Inferior parietal cortex (tissue), 1 donor: ENCODE measurements around the gene ANO8.
"Not testable (repeated sequence)": the region's sequence is repeated elsewhere in the genome, so short reads cannot be mapped to it uniquely, and the experiment has no call there.

Experiments
- DNase-seq: peaks from one replicate; pipeline ENCODE4 v3.0.0-alpha.2; 2016; ENCODE audit errors: extremely low spot score

ANO8 gene, protein sequence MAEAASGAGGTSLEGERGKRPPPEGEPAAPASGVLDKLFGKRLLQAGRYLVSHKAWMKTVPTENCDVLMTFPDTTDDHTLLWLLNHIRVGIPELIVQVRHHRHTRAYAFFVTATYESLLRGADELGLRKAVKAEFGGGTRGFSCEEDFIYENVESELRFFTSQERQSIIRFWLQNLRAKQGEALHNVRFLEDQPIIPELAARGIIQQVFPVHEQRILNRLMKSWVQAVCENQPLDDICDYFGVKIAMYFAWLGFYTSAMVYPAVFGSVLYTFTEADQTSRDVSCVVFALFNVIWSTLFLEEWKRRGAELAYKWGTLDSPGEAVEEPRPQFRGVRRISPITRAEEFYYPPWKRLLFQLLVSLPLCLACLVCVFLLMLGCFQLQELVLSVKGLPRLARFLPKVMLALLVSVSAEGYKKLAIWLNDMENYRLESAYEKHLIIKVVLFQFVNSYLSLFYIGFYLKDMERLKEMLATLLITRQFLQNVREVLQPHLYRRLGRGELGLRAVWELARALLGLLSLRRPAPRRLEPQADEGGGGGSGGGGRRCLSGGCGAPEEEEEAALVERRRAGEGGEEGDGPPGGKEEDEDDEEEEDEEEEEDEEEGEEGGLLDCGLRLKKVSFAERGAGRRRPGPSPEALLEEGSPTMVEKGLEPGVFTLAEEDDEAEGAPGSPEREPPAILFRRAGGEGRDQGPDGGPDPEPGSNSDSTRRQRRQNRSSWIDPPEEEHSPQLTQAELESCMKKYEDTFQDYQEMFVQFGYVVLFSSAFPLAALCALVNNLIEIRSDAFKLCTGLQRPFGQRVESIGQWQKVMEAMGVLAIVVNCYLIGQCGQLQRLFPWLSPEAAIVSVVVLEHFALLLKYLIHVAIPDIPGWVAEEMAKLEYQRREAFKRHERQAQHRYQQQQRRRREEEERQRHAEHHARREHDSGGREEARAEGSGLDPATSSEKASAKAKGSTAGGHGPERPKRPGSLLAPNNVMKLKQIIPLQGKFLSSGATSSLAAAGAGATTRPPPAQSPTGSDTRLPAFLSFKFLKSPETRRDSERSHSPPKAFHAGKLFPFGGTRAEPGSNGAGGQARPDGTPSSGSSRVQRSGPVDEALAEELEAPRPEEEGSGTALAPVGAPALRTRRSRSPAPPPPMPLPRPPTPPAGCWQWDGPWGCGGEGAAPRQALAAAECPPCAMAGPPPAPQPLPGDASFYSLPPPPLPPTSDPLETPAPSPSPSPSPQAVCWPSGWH

DNA sequence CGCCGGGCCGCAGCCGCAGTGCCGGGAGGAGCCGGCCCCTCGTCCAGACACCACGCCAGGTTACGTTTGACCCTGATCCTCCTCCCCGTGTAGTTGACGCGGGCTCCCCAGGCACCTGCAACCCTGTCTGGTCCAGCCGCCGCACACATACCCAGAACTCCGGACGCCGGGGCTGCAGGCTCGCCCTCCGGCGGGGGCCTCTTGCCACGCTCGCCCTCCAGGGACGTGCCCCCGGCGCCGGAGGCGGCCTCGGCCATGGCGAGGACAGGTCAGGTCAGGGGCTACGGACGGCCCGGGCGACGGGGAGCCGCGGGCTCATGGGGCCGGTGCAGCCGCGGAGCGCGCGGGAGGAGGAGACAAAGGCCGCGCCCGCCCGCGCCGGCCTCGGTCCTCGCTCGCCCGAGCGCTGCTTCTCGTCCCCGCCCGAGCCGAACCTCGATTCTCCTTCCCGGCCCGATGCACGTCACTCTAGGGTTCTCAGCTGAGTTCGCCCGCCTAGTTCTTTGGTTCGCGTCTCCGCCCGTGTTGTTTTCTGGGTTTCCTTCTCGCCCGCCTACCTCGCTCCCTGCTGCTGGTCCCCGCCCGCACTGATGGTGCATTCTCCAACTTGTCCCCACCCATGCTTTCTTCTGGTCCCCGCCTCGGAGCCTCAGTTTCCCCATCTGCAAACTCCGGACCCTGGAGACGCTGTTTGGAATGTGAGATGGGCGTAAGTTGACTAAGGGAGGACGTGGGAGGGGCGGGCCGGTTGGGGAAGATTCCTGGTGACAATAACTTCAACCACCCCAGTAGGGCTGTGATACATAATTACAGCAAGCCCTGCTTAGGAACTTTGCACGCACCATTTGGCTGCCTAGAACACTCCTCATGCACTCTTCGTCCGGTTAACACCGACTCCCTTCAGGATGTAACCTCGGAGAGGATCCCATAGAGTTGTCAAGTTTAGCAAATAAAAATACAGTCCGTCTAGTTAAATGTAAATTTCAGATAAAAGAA is at the start of gene ANO8:
Gene ANO8 (minus strand): TSS at position 442 of the 996 bp plus-strand sequence. CDS start 185 bp downstream, at position 257.
- DNase-seq = peak; percentile 98

DNA sequence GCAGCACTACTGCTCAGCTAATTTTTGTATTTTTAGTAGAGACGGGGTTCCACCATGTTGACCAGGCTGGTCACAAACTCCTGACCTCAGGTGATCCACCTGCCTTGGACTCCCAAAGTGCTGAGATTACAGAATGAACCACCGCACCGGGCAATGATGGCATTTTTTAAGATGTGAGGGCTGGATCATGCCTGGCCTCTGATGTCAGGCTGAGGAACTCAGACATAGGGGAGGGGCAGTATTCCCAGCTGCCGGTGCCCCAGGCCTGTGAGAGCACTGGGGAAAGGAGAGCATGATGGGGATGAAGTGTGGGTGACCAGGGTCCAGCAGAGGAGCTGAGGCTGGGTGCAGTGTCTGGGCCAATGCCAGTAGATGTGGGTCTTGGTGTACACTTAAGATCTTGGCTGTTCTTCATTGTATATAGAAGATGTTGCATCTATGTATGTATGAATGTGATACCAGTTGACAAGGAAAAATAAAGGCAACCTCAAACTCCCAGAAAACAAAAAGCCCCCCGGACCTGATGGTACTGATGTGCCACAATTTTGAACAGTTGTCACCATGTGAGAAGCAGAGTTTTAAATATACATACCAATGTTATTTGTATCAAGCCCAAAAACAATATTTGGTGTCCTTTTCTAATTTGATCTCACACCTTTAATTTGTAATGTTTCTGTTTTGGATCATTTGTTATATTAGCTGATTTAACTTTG is 45.9 kb upstream of the ANO8 start:
- no peak for DNase-seq

- no peak for DNase-seq
Observed at GRCh38 chr19:17379221-17379631, 44.6 kb upstream of the ANO8 start.

- no peak for DNase-seq
Observed at GRCh38 chr19:17378271-17378670, 43.6 kb upstream of the ANO8 start.

- no peak for DNase-seq
Observed at GRCh38 chr19:17376935-17377600, 42.4 kb upstream of the ANO8 start, which contains the start of gene PLVAP. Gene PLVAP (minus strand): TSS chr19:17377342. CDS start chr19:17377288, 54 bp downstream.

DNA sequence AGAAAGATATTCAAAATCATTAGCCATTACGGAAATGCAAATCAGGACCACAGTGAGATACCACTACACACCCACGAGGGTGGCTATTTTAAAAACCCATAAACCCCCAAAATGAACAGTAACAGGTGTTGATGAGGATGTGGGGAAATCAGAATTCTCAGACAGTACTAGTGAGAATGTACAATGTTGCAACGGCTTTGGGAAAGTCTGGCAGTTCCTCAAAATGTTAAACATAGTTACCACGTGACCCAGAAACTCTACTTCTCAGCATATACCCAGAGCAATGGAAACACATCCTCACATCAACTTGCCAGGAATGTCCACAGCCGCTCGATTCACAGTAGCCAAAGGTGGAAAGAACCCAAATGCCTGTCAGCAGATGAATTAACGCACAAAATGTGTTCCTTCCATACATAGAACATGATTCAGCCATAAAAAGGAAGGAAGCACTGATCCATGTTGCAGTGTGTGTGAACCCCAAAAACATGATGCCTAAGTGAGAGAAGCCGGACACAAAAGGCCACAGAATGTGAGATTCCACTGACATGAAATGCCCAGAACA is 35.5 kb upstream of the ANO8 start:
- peak; percentile 72 for DNase-seq

- no peak for DNase-seq
Observed at GRCh38 chr19:17365361-17365760, 30.7 kb upstream of the ANO8 start.

DNA sequence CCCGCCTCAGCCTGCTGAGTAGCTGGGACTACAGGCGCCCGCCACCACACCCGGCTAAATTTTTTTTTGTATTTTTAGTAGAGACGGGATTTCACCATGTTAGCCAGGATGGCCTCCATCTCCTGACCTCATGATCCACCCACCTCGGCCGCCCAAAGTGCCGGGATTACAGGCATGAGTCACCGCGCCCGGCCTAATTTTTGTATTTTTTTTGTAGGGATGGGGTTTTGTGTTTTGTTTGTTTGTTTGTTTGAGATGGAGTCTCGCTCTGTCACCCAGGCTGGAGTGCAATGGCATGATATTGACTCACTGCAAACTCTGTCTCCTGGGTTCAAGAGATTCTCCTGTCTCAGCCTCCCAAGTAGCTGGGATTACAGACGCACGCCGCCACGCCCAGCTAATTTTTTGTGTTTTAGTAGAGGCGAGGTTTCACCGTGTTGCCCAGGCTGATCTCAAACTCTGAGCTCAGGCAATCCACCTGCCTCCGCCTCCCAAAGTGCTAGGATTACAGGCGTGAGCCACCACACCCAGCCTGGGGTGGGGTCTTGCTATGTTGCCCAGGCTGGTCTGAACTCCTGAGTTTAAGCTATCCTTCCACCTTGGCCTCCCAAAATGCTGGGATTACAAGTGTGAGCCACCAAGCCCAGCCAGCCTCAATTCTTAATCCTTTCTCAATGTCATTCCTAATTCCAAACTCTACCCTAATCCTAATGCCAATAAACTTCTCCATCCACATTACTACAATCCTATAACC is 29.4 kb upstream of the ANO8 start:
- not testable (repeated sequence) for DNase-seq

DNA sequence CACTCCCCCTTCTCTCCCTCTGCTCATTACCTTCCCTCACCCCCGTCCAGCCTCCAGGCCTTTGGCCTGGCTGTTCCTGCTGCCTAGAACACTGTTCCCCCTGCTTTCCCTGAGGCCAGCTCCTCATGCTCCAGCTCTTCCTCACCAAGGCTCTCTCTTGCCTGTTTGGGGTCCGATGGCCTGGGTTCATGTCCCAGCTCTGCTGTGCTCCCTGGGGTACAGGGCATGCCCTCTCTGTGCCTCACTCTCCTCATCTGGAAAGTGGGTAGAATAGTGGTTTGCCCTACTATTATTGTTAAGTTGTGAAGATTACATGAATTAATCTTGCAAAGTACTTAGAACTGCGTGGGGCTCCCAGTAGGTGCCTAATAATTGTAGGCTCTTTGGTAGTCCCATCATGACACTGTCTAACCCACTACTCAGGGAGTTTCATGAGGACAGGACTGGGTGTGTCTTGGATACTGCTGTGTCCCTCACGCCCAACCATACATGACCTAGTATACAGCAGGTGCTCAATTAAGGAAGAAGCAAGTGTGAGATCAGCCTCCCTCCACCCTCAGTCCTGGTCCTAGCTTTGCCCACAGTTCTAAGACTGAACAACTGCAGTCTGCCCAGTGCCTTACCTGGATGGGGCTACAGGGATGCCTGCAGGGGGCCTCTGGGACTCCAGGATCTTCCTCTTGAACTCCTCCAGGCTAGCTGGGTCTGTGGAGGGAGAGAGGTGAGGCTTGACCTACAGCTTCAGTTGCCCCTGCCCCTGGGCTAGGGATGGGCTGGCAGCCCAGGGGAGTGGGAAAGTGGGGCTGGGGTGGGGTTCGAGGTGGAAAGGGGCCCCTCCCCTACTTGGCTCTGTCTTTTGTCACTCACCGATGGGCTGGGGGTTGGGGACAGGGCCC is 25.5 kb upstream of the ANO8 start:
- no peak for DNase-seq

GRCh38 chr19:17358395-17358794 is 23.7 kb upstream of the ANO8 start:
- DNase-seq = no peak

GRCh38 chr19:17357724-17358123 is 23.1 kb upstream of the ANO8 start:
- no peak for DNase-seq

GRCh38 chr19:17357078-17357666 is 22.5 kb upstream of the ANO8 start:
- no peak for DNase-seq

DNA sequence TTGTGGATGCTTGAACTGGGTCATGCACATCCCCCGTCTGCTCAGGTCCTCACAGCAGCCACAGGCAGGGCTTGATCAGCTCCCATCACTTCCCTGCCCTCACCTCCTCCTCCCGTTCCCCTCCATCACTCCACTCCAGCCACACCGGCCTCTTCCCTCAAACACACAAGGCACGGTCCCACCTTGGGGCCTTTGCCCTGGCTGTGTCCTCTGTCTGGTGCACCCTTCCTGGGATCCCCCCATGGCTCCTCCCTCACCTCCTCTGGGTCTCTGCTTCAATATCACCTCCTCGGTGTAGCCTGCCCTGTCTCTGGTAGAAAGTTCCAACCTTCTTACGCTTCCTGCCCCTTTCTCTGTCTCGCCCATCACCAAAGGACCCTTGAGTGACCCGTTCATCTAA is 18.7 kb upstream of the ANO8 start:
- DNase-seq = no peak

DNA sequence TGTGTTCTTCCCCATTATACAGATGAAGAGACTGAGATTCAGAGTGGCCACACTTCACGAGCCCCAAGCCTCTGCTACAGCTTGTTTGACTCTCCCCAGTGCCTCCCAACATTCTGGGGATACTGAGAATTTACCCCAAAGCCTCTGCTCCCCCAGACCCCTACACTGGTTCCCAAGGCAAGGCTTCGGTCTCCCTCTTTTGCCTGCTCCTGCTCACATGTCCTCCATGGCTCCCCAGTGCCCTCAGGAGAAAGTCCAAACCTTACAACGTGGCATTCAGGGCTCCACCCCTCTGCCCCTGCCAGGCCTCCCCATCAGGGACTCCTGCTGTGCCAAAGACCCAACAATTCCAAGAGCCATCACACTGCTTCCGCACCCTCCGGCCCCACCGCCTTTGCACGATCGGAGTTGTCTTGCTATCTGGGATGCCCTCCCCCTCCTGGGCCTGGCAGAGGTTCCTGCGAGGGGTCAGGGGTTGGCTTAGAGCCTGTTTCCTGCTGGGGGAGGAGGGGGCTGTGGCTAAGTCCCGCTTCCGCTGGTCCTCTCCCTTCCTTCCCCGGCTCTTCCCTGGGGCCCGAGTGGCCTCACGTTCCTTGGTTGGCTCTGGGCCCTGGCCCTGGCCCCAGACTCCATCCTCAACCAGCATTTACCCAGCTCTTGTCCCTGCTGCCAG is 18.1 kb upstream of the ANO8 start:
- DNase-seq = no peak

DNA sequence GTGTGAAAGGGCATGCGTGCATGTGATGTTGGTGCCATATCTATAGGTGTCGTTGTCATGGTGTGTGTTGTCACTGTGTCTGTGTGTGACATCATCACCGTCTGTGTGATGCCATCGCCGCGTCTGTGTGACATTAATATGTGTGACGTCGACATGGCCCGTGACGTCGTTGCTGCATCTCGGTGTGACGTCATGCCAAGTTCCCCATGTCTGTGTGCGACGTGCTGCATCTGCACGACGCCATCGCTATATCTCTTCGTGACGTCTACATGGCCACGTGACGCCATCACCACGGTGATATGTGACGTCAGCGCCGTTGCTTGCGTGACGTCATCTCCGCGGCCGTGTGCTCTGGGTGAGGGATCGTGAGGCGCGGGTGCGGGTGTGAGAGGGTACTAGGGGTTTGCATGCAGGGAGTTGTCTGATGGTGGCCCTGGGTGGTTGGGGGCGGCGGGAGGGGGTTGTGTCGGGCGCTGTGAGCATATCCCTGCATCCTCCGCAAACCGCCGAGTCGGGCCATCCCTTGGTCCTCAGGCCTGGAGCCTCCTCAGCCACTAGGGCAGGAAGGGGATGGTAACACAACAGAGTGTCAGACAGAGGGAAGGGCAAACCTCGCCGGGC is 17.3 kb upstream of the ANO8 start:
- DNase-seq = no peak

DNA sequence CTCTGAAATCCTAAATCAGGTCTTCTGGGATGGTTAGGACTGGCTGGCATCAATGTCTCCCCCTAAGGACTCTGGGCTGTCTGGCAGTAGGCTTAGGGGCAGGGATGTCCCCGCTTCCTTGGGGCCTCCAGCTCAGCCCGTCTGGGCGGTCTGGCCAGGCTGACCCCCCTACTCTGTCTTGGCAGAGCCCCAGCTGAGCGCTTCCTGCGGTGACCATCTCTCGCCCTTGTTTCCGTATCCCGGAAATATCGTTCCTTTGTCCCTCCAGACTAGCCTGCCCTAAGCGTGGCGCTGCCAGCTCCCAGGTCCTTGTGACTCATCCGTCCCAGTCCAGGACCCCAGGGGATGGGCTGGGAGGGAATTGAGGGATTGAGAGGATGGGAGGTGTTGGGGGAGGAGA is 14.0 kb upstream of the ANO8 start:
- DNase-seq = no peak
